Measurements from ENCODE around the gene IGIP.
A peak's percentile ranks its signal among the peaks of the same experiment; 100 is the strongest.

The IGIP gene

DNA sequence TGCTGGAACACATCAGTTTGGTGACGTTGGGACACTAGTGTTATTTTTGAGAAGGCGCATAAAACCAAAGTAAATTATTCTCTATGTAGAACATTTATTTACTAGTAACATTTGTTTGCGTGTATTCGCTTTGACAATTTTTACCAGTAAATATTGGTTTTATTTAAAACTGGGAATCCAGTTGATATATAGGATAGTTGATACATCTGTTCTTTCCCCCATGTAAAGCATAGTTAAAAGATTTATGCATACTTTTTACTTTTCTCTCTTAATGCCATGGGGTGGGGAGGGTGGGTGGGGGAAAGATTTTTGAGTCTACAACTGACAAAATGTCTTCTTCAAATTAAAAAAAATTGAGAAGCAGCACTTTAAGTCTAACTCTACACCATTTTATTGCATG, at the start of gene IGIP:
IGIP (plus strand) TSS at position 301 of the 400 bp plus-strand sequence. CDS start 2,540 bp downstream, outside the sequence.
- FAIRE-seq: no peak
- no peak for DNase-seq (ENCODE audit: insufficient read length, low spot score)

DNA sequence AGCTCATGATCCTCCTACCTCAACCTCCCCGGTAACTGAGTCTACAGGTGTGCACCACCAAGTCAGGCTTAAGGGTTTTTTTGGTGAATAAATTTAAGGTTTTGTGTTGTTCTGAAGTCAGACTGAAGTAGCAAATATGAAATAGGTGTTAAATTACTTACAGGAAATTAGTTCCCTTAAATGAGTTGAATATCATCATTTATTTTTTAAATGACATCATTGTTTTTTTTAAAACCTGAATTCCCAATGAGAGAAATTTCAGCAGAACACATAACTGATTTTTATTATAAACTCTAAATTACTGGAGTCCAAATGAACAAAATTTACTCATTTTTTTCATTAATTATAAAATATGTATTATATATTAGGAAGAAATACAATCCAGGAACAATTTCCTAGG, 49.6 kb upstream of the IGIP start:
- FAIRE-seq (no peak), DNase-seq (ENCODE audit: insufficient read length, low spot score) (no peak)

DNA sequence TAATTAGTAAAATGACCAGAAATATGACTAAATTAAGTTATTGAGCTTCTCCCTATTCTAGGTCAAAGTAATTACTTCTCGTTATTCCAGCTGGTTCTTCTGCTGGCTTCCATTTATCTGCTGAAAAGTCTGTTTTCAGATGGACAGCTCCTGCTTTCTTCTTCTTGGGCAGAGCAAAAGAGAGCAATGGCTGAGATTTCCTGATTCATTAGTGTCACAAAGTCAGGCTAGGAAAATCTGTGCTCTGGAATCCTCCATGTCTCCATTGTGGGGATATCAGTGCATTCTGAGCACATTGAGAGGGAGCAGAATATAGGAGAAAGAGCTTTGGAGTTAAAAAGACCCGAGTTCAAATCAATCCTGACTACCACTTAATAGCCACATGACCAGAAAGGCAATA, 48.9 kb upstream of the IGIP start:
- DNase-seq (ENCODE audit: insufficient read length, low spot score) (no peak), FAIRE-seq (no peak)

DNA sequence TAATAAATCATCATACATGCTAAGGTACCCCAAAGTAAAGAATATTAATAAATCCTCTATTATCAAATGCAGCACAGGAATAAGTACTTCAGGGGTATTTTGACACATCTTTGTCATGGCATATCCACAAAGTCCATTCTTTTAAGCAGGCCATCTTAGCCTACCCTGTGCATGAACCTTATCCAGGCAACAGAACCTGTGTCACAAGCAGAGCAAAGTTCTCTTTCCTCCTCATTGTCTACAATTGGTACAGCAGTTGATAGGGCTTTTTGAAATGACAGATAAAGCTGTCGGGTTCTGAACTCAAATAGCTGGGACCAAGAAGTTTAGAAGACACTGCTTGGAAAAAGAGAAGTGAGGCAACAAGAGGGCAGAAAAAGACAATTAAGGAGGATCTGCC, 42.6 kb upstream of the IGIP start:
- FAIRE-seq (no peak), DNase-seq (ENCODE audit: insufficient read length, low spot score) (no peak)

DNA sequence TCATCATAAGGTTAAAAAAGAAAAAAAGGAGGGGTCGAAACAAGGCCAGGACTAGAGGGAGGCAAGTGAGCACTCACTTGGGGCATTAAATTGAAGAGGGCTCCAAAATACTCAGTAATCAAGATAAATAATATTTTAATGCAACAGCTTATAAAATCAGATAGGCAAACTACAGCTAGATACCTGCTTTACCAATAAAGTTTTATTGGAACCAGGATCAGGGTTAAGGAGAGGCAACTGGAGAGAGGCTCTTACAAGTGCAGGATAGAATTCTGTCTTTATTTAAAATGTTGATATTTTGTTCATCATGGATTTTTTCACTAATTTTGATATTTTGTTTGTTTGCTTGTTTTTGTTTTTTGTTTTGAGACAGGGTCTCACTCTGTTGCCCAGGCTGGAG, 42.1 kb upstream of the IGIP start:
- FAIRE-seq (no peak), DNase-seq (ENCODE audit: insufficient read length, low spot score) (no peak)

DNA sequence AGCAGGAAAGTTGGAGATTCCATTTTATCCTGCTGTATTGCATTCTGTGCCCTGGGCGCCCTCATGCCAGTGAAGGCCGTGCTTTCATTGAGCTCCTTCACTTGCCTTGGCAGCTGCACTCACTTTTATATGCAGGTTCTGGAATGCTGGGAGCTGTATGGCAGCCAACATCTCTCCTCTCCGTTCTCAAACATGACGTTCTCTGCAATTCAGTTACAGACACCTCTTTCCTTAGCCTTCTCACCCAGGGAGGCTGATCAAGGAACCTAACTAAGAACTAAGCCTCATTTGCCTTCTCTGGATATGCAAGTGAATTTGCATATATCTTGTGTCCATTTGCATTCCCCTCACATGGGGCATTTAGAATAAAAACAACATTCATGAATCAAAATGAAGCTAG, 41.2 kb upstream of the IGIP start:
- FAIRE-seq: no peak
- no peak for DNase-seq (ENCODE audit: insufficient read length, low spot score)

DNA sequence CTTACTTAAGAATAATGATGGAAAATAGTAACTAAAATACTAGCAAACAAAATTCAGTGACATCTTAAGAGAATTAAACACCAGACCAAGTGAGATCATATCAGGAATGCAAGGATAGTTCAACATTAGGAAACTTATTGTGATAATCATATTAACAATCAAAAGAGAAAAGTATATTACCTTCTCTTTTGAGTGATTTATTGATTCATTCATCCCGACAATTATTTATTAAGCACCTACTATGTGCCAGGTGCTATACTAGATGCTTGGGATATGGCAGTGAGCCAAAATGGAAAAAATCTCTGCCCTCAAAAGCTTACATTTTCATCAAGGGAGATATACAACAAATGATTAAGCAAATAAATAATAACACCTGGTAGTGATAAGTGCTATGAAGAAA, 35.5 kb upstream of the IGIP start:
- no peak for FAIRE-seq
- no peak for DNase-seq (ENCODE audit: insufficient read length, low spot score)

DNA sequence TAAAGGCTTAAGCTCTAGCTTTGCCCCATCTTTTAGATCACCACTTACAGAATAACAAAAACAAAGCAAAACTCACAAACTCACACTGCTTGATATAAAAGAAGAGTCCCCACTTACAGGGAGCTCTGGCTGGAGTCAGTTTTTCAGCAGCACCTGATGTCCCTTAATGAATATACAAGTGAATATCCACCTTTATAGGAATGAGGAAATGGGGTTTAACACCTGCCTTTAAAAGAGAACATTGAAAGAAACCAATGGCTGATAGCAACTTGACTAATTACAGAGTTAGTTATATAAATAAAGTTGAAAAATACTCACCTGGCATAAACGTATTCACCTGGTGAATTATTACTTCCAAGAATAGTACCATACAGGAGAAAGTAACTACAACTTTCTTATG, 32.6 kb upstream of the IGIP start:
- FAIRE-seq (no peak), DNase-seq (ENCODE audit: insufficient read length, low spot score) (no peak)

DNA sequence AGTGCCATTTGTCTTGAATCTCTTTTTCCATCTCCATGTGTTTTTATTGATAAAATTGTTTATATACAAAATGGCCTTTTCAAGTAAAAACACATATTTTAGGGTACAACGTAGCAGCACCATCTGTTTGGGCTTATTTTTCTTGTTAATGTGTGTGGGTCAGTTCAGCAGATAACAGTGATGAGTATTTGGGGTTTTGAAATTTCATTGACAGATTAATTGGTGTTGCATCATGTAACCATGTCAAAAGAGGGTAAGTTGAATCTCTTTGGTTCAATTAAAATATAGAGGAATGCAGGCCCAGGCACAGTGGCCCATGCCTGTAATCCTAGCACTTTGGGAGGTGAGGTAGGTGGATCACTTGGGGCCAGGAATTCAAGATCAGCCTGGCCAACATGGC, 31.9 kb upstream of the IGIP start:
- FAIRE-seq (no peak), DNase-seq (ENCODE audit: insufficient read length, low spot score) (no peak)

DNA sequence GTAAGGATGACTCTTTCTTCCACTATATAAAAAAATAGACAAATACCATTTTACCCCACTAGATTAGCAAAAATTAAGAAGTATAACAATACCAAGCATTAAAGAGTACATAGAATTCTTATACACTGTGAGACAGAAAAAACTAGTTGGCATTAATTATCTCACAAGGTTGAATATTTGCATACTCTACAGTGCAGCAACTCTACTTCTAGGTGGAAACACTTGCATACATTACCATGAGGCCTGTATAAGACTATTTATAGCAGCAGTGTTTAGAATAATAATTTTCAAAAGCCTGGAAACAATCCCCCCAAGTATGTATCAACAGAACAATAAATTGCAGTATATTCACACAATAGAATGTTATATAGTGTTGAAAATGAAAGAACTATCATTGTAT, 30.8 kb upstream of the IGIP start:
- FAIRE-seq (no peak), DNase-seq (ENCODE audit: insufficient read length, low spot score) (no peak)

DNA sequence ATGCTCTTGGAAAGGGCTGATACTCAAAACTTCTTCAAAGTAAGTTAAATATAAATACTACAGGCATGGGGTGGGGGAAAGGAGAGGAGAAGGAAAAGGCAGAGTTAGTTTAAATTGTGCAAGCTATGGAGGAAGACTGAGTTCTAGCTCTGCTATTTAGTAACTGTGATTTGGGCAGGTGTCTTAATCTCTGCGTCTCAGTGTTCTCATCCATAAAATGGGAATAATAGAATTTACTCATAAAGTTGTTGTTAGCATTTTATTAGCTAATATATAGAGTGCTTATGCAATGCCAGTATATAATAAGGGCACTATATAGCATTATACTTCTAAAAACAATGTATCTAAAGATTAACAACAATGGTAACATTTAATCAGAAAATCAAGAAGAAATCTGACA, 24.6 kb upstream of the IGIP start:
- FAIRE-seq: no peak
- DNase-seq (ENCODE audit: insufficient read length, low spot score): no peak

DNA sequence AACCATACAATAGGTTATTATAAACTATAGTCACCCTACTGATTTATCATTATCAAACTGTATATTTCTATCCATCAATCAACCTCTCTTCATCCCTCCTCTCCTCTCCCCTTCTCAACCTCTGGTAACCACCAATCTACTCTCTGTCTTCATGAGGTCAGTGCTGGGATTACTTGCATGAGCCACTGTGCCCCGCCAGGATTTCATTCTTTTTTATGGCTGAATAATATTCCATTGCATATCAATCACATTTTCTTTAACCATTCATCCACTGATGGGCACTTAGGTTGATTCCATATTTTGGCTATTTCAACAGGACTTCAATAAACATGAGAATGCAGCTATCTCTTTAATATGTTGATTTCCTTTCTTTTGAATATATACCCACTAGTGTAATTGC, 22.6 kb upstream of the IGIP start:
- DNase-seq (ENCODE audit: insufficient read length, low spot score) (no peak), FAIRE-seq (no peak)

DNA sequence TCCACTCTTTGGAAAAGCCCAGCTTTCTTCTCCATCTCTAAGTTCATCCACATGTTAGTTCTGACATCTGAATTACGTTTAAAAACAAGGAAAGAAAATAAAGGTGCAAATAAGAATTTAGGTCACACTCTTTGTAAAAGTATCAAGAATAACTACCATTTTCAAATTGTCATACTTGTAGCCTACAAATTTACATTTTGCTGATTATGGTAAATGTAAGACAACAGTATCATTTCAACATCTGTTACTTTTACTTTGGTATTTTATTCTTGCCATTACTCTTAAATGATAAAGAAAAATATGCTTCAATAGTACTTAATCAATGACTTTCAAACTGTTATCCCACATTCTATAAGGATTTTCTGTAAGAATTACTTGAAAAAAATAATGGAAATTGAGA, 21.6 kb upstream of the IGIP start:
- FAIRE-seq (no peak), DNase-seq (ENCODE audit: insufficient read length, low spot score) (no peak)

DNA sequence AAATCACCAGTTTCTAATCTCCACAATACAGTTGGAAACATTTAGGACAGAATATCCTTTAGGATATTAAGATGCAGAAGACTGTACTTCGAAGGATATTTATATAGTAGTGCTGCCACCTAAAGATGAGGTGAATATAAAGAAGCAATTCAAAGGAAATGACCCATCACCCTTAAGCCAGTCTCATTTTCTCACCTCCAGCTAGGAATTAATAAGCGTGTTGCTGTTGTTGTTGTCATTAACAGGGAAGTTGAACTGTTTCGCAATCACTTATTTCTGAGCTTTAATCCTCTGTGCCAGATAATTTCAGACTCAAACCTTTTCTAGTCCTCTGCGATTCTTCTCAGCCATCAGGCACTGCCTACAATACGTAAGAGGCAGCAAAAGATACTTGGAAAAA, 19.6 kb upstream of the IGIP start:
- FAIRE-seq (no peak), DNase-seq (ENCODE audit: insufficient read length, low spot score) (no peak)

DNA sequence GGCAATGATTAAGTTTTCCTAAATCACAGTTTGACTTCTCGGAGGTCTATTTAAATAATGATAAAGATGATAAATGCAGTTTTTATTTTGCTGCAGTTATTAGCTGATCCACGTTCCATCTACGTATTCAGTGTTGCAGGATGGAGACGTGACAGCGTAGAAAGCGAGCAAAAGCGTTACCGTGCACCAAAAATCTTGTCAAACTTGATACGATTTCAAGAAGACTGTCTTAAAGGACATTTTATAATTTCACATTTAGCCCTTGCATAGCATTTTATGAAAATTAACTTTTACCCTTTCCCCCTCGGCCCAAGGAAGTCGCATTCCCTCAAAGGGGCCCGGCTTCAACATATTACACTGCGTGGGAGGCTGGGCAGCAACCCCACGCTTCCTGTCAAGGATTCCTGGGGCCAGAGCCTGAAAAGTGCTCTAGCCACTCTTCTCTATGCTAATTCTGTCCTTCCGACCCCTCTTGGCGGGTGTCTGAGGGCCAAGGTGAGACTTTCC, 18.9 kb upstream of the IGIP start:
- no peak for DNase-seq (ENCODE audit: insufficient read length, low spot score)
- FAIRE-seq: no peak

DNA sequence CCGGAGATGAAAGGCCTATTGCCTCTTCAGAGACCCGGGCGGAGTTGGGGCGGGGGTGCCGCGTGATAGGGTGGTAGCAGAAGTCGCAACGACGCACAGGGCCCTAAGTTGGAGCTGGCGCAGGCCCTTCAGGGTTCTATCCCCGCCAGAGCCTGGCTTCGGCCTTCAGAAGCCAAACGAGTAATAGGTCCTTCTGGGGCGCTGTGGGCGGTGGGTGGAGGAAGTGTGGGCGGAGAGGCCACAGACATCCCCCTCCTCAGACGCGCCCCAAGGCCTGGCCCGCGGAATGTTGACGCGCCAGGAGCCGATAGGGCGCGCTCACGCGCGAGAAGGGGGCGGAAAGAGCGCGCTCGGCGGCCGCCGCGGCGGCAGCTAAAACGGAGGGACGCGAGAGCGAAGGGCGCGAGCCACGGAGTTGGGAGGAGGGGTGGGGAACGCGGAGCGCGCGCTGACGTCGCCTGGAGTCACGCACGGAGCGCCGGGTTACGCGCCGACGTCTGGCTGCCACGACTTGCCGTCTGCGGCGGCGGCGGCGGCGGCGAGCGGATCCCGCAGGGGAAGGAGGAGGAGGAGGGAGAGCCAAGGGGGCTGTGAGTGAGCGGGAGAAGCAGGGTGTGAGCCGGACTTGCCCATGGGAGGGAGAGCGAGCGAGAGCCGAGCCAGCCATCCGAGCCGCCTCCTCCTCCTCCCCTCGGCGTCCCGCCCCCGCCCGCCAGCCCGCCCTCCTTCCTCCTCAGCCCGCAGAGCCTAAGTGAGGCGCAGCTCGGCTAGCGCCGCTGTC, 18.2 kb upstream of the IGIP start:
- DNase-seq (ENCODE audit: insufficient read length, low spot score): peak; percentile 87

DNA sequence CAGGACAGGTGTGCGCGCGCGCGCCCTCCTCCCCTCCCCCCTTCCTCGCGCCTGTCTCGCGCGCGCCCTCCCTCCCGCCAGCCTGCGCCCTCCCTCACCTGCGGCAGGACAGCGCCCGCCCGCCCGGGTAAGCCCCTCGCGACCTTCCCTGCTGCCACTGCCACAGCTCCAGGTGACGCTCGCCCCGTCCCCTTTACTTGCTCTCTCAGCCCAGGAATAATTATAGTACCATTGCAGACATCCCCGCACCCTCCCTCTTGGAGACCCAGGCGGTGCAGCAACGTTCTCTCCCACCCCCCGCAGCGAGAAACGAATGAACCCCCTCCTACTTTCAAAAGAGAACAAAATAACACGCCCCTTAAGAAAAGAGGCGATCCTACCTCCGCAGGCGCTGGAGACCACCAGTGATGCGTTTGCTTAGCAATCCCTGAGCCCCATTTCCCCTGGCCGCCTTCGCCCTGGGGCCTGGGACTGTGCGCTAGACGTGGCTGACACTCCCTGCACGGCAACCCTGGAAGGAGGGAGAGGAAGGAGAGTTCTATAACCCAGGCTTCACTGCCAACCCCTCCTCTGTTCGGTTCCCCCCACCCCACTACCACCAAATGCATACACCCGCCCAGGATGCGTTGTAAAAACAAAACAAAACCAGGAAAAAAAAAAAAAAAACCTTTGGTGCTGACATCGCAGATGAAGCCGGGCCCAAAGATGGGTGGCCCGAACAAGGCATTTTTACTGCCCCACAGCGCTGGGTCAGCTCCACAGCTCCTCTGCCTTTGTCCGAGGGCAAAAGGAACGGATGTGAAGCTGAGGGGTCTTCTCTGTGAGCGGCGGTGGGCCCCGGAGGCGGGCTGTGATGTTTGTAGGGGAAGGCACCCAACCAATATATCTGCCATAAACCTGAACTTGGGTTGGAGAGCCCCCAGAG, 17.4 kb upstream of the IGIP start:
- DNase-seq (ENCODE audit: insufficient read length, low spot score): no peak

More for the DNA sequence above, 18.2 kb upstream of the IGIP start:
- FAIRE-seq: peak; percentile 92

DNA sequence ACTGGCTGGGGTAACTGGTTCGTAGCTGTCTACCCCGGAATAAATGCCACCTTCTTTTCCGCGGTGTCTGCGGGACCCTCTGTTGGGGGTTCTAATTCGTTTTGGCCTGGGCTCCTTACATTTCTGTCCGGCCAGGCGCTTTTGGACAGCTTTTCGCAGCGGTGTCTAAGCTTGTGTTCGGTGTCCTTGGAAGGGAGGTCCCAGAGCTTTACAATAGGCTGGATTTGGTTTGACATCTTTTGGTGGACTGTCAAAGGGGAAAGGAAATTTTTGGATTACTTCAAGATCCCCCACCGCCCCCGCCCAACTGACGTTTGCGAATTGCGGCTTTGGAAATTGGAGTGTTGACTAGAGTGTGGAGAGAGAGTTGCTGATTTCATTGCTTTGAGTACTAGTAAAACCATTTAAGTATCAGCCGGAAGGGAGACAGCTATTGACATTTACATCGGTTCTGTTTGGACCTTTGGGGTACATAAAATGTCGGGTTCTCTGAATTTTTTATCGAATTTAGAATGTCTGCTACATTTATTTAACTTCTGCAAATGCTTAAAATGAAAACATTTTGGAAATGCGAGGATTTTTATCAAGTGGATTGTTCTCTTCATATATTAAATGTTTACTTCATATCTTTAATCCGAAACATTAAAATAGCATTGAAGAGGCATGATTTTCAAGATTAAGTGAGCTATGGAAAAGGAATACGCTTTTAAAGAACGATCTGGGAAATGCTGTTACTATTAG, 16.5 kb upstream of the IGIP start:
- DNase-seq (ENCODE audit: insufficient read length, low spot score) (no peak), FAIRE-seq (no peak)

More for the DNA sequence above, 17.4 kb upstream of the IGIP start:
- no peak for FAIRE-seq

DNA sequence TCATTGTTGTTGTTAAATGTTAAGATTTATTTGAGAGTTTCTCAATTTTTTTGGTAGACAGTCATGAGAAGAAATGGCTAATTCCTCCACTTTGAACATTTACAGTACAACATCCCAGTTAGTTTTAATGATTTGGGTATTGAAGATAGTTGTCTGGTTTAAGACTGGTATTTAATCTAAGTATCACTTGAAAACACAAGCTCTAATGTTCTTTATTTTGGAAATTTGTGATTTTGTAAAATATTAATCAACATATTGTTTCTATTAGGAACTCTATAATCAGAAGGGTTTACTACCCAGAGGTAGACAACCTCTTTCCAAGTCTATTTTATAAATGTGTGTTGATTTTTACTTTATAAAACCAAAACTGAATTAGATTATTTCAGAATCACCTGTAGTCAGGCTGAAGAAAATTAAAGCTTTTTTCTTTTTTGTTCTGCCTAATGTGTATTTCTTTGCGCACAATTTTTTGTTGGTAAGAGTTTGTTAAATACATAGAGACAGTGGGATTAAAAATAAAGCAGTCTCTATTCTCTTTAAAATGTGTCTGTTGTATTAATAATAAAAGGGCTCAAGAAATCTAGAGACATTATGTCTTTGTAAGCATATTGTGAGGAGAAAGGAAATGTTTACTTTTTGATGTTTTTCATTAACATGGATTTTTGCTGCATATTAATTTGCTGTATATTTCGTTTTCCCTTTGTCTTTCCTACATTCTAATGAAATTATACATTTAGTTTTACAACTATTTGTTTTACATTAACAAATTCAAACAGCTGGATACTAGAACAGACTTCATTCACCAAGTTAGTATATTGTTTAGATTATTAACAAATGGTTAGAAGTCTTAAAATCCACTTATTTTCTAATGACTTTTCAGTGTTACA, 15.7 kb upstream of the IGIP start:
- FAIRE-seq (no peak), DNase-seq (ENCODE audit: insufficient read length, low spot score) (no peak)

DNA sequence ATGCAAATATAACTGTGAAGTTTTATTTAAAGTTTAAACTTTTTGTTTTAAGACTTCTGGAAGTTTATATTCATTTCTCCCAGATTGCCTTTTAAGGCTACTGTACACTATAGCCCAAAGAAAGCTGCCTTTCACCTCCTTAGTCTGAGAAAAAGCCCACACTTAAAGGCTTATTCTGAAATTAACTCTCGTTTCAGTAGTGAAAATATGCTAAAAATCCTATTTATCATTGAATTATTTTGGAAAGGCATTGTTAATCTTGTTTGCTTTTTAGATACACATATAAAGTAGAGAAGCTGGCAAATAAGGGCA, 15.1 kb upstream of the IGIP start:
- no peak for DNase-seq (ENCODE audit: insufficient read length, low spot score)
- FAIRE-seq: no peak
